GM18951 (cell line): ENCODE results near the gene NINJ2.

Source experiments
- POLR2A ChIP-seq: IDR thresholded peaks from 4 replicates; pipeline ENCODE4 v1.6.1; 2011; ENCODE audit warnings: mild to moderate bottlenecking; ENCODE audit not compliant: insufficient read length, insufficient read depth; ENCODE audit errors: extremely low read depth
- in situ Hi-C: fragments of 300-500 bp; cut with MboI; formaldehyde crosslinking; loops from one replicate; pipeline ENCODE4 v1.12.0; 2022; ENCODE audit warnings: low sequenced_read_pairs, mixed read lengths, inconsistent platforms; ENCODE audit not compliant: unreplicated experiment

NINJ2 gene

GRCh38 chr12:541676-542324 is 121.4 kb downstream of the NINJ2 start:
- in situ Hi-C loops = no loop called here
- TF ChIP-seq POLR2A = no peak

DNA sequence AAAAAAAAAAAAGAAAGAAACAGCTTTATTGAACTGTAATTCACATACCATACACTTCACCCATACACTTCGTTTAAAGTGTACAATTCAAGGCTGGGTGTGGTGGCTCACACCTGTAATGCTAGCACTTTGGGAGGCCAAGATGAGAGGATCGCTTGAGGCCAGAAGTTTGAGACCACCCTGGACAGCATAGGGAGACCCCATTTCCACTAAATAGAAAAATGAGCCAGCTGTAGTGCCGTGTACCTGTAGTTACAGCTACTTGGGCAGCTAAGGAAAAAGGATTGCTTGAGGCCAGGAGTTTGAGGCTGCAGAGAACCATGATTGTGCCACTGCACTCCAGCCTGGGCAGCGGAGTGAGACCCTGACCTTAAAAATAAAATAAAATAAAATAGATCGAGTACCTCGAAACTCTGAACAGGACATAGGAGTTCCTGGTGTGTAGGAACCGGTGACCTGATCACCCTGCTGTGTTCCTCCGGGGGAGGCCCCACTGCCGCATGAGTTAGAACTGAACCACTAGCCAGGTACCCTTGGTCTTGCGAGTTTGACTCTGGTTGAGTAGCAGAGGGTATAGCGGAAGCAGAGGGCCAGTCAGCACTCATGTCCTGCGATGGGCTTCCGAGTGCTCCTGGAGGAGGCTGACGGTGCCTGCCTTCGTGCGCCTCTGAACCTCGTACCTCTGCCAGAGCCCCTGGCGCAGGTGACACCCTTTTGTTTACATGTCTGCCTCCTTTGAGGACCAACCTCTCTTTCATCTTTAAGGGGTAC is 123.5 kb downstream of the NINJ2 start:
- in situ Hi-C loops = loop anchor here (5.0 kb wide), 1 partner anchor 82 kb away; the partner anchor contains the start of gene B4GALNT3
- no peak for TF ChIP-seq POLR2A

- in situ Hi-C loops = loop anchor here (5.0 kb wide), 1 partner anchor 82 kb away; the partner anchor contains the start of gene B4GALNT3
These were observed 124.3 kb downstream of the NINJ2 start for GRCh38 chr12:538731-539539.

DNA sequence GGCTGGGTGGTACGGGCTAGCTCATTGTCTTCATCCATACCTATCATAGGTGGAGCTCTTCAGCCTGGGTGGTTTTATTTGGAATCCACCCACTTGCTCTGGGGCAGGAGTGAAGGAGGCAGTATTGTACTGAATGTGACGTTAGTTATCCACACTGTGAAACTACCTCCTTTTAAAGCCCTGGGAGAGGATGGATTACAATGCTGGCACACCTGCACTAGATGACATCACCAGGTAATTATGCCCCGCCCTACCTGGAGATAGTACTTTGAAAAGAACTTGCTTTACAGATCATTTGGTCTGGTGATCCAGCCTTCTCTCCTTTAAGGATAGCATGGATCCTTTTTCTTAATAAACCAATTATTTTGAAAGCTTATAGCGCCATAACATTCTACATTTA is 125.5 kb downstream of the NINJ2 start:
- TF ChIP-seq POLR2A = no peak
- in situ Hi-C loops = loop anchor here (5.0 kb wide), 1 partner anchor 80 kb away; the partner anchor contains the start of gene B4GALNT3

More at GRCh38 chr12:538731-539539, 124.3 kb downstream of the NINJ2 start:
- no peak for TF ChIP-seq POLR2A

DNA sequence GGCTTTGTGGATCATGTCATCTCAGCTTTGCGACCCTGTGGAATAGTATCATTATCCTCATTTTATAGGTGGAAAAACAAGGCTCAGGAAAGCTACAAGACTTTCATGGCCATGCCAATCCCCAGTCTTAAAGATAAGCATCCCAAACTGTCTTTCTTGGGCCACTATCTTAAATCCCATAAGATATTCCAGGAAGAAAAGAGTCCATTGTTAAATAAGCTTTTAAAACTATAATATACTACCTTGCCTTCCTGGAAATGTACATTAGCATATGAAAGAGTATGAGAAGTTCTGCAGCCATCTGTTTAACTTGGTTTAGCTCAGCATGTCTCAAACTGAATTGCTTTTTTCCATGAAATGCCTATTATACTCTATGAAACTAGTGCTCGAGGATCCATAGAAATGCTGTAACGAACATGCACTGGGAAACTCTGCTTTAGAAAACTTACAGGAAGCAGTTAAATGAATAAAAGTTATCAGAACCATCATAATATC is 126.4 kb downstream of the NINJ2 start:
- in situ Hi-C loops = loop anchor here (5.0 kb wide), 1 partner anchor 79 kb away; the partner anchor contains the start of gene B4GALNT3
- TF ChIP-seq POLR2A = no peak

DNA sequence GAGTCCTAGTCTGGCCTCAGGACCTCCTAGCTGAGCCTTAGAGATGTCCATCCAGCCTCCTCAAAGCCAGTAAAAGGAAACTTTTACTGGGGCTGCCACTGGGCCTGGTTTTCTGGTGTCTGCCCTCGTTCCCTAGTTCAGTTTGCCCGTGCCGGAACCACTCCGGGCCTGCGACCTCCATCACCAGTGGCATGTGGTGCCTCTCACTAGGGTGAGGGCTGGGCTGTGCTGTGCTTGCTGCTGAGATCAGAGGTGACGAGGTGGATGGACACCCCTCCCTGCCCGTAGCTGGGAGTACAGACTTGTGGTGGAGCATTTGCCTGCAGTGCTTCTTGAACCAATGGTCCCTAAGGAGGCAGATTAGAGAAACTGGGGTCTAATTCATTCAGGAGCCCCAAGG is 127.8 kb downstream of the NINJ2 start:
- TF ChIP-seq POLR2A = no peak
- in situ Hi-C loops = loop anchor here (5.0 kb wide), 1 partner anchor 78 kb away; the partner anchor contains the start of gene B4GALNT3

GRCh38 chr12:534216-534615 is 129.0 kb downstream of the NINJ2 start:
- in situ Hi-C loops = no loop called here
- no peak for TF ChIP-seq POLR2A

GRCh38 chr12:533718-534117 is 129.5 kb downstream of the NINJ2 start:
- no peak for TF ChIP-seq POLR2A
- in situ Hi-C loops = no loop called here

DNA sequence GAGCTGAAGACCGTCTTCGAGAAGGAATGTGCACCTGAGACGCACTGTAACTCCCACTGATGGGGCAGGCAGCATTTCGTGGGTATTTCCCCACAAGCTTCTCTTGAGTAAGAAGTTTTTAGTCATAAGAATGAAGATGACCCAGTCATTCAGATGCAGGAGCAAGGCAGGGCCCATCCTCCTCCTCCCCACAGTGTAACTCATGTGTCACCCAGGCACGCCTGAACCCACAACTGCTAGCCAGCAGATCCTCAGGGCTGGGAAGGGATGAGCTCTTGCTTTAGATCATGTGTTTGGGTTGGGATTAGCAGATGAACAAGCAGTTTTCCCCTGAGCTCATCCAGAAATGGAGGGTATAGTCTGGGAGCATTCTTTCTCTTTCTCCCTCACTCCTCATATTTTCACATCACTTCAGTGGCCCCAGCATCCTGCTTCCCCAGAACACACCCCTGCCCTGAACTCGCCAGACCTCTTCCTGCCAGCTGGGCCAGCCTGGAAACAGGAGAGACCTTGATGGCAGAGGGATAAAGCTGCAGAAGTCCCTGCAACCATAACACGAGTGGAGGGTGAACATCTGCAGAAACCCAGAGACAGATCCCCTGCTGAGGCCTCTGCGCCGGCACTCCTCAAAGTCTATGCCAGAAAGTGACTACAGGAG is 130.2 kb downstream of the NINJ2 start:
- no peak for TF ChIP-seq POLR2A
- in situ Hi-C loops = no loop called here

DNA sequence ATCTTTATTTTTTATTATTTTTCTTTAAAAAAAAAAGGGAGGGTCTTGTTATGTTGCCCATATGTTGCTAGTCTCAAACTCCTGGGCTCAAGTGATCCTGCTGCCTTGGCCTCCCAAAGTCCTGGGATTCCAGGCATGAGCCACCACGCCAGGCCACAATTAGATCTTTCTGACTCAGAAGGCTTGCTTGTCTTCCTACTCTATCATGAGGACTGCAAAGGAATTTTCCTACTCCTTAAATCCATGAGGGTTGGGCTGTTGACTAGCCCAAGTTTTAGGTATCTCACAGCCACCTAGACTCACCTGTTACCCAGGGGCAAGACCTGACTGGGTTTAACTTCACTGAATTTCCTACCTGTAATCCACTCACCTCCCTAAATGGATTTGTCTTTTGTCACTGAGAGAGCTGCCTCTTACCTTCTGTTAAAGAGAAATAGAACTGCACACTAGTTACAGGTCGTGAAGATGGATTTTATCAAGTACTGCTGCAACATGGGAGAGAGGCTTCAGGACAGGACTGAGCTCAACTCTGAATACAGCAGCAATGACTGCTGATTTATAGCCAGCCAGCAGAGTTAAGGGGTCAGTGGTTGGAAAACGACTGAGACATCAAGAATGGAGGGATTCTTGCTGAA is 131.2 kb downstream of the NINJ2 start:
- no peak for TF ChIP-seq POLR2A
- in situ Hi-C loops = no loop called here

- in situ Hi-C loops = no loop called here
- no peak for TF ChIP-seq POLR2A
These were observed 132.4 kb downstream of the NINJ2 start for GRCh38 chr12:530821-531220.

- TF ChIP-seq POLR2A = no peak
- in situ Hi-C loops = no loop called here
These were observed 132.9 kb downstream of the NINJ2 start for GRCh38 chr12:530308-530707.
